Ishikawa (cell line): ENCODE measurements around the gene DIPK1C.

ENCODE experiments used
- CEBPB ChIP-seq: IDR thresholded peaks from 2 replicates; pipeline ENCODE4 v1.6.1; 2012
- CREB1 ChIP-seq: IDR thresholded peaks from 2 replicates; pipeline ENCODE4 v1.6.1; 2012; ENCODE audit warnings: low read depth
- EGR1 ChIP-seq: IDR thresholded peaks from 2 replicates; pipeline ENCODE4 v1.6.1; 2012
- EP300 ChIP-seq: IDR thresholded peaks from 2 replicates; pipeline ENCODE4 v1.6.1; 2012; ENCODE audit warnings: borderline replicate concordance
- FOXM1 ChIP-seq: IDR thresholded peaks from 2 replicates; pipeline ENCODE4 v1.6.1; 2012; ENCODE audit warnings: low read depth, borderline replicate concordance
- MAX ChIP-seq: IDR thresholded peaks from 2 replicates; pipeline ENCODE4 v1.6.1; 2012
- NFIC ChIP-seq: IDR thresholded peaks from 2 replicates; pipeline ENCODE4 v1.6.1; 2012
- RAD21 ChIP-seq: IDR thresholded peaks from 2 replicates; pipeline ENCODE4 v1.6.1; 2012; ENCODE audit warnings: low read depth
- REST ChIP-seq: IDR thresholded peaks from 2 replicates; pipeline ENCODE4 v1.6.1; 2012; ENCODE audit warnings: low read depth, mild to moderate bottlenecking
- TAF1 ChIP-seq: IDR thresholded peaks from 2 replicates; pipeline ENCODE4 v1.6.1; 2012; ENCODE audit warnings: low read depth, mild to moderate bottlenecking
- TCF12 ChIP-seq: IDR thresholded peaks from 2 replicates; pipeline ENCODE4 v1.6.1; 2012; ENCODE audit warnings: low read depth
- TEAD4 ChIP-seq: IDR thresholded peaks from 2 replicates; pipeline ENCODE4 v1.6.1; 2012
- USF1 ChIP-seq: IDR thresholded peaks from 2 replicates; pipeline ENCODE4 v1.6.1; 2012
- YY1 ChIP-seq: IDR thresholded peaks from 2 replicates; pipeline ENCODE4 v1.6.1; 2012; ENCODE audit warnings: low read depth
- ZBTB7A ChIP-seq: IDR thresholded peaks from 2 replicates; pipeline ENCODE4 v1.6.1; 2012; ENCODE audit warnings: low read depth

The DIPK1C gene

GRCh38 chr18:74451148-74451547 lies 6.0 kb downstream of the DIPK1C start:
- TF ChIP-seq EGR1 (no peak), TEAD4 (no peak)

GRCh38 chr18:74450626-74451025 lies 6.5 kb downstream of the DIPK1C start:
- TF ChIP-seq EP300 (no peak), TEAD4 (no peak), NFIC (no peak), YY1 (no peak), CEBPB (no peak), CREB1 (no peak), USF1 (no peak)

- TF ChIP-seq RAD21, result no peak
- no peak for TF ChIP-seq EP300
- no peak for TF ChIP-seq USF1
- TF ChIP-seq MAX, result no peak
- TF ChIP-seq TCF12, result no peak
- TF ChIP-seq ZBTB7A, result no peak
- TF ChIP-seq TEAD4, result no peak
- no peak for TF ChIP-seq REST
- TF ChIP-seq FOXM1, result no peak
- TF ChIP-seq TAF1, result no peak
- TF ChIP-seq NFIC, result no peak
- TF ChIP-seq YY1, result no peak
- TF ChIP-seq EGR1, result no peak
- TF ChIP-seq CREB1, result no peak
Measured at GRCh38 chr18:74447404-74448152, 9.5 kb downstream of the DIPK1C start.

GRCh38 chr18:74446631-74447403 lies 10.3 kb downstream of the DIPK1C start:
- TF ChIP-seq MAX (no peak), FOXM1 (no peak), EGR1 (no peak), YY1 (no peak), CREB1 (no peak), TEAD4 (no peak), ZBTB7A (no peak)

GRCh38 chr18:74446178-74446577 lies 10.9 kb downstream of the DIPK1C start:
- TF ChIP-seq EP300, result no peak
- TF ChIP-seq CEBPB, result no peak
- TF ChIP-seq MAX, result no peak
- TF ChIP-seq TEAD4, result no peak
- no peak for TF ChIP-seq USF1
- no peak for TF ChIP-seq EGR1
- TF ChIP-seq NFIC, result no peak
- TF ChIP-seq REST, result no peak
- TF ChIP-seq FOXM1, result no peak
- TF ChIP-seq YY1, result no peak
- TF ChIP-seq TAF1, result no peak
